NCI-H524 (cell line): ENCODE data around the gene ANKRD34C.

Experiments used
- DNase-seq, 2 experiments: peaks; one replicate each; lab custom pipeline; 2025; lab: John Stamatoyannopoulos, UW

ANKRD34C gene

GRCh38 chr15:79282371-79283251 lies at the start of gene ANKRD34C:
Gene ANKRD34C, plus strand, starts transcription at chr15:79282722. Its CDS starts 10,563 bp downstream, at chr15:79293285.
- peak; percentile 23 to 44 for DNase-seq

GRCh38 chr15:79233236-79233635 lies 49.3 kb upstream of the ANKRD34C start:
- no peak for DNase-seq

- no peak for DNase-seq
Measured at GRCh38 chr15:79240036-79240435, 42.5 kb upstream of the ANKRD34C start.

GRCh38 chr15:79243723-79244122 lies 38.8 kb upstream of the ANKRD34C start:
- DNase-seq: no peak

- DNase-seq: no peak
Measured at GRCh38 chr15:79244876-79245275, 37.6 kb upstream of the ANKRD34C start.

- no peak for DNase-seq
Measured at GRCh38 chr15:79248183-79248582, 34.3 kb upstream of the ANKRD34C start.

- no peak for DNase-seq
Measured at GRCh38 chr15:79257454-79257853, 25.1 kb upstream of the ANKRD34C start.

- no peak for DNase-seq
Measured at GRCh38 chr15:79261836-79262235, 20.7 kb upstream of the ANKRD34C start.

GRCh38 chr15:79265167-79265566 lies 17.4 kb upstream of the ANKRD34C start:
- no peak for DNase-seq

GRCh38 chr15:79265987-79266579 lies 16.4 kb upstream of the ANKRD34C start:
- DNase-seq: no peak

- DNase-seq: peak in 1 of 2 experiments; percentile 40
Measured at GRCh38 chr15:79283252-79284048, 928 bp downstream of the ANKRD34C start.

- no peak for DNase-seq
Measured at GRCh38 chr15:79290642-79291275, 8.2 kb downstream of the ANKRD34C start.

GRCh38 chr15:79292011-79292410 lies 9.5 kb downstream of the ANKRD34C start:
- DNase-seq: no peak

GRCh38 chr15:79294075-79294474 lies 11.6 kb downstream of the ANKRD34C start:
- DNase-seq: no peak

GRCh38 chr15:79296583-79296982 lies 14.1 kb downstream of the ANKRD34C start:
- DNase-seq: peak; percentile 29 to 43

- DNase-seq: peak in 1 of 2 experiments; percentile 39
Measured at GRCh38 chr15:79299126-79299840, 16.8 kb downstream of the ANKRD34C start.

- peak in 1 of 2 experiments; percentile 52 for DNase-seq
Measured at GRCh38 chr15:79299841-79300235, 17.3 kb downstream of the ANKRD34C start.

GRCh38 chr15:79307251-79307650 lies 24.7 kb downstream of the ANKRD34C start:
- no peak for DNase-seq

GRCh38 chr15:79308874-79309273 lies 26.4 kb downstream of the ANKRD34C start:
- peak in 1 of 2 experiments; percentile 35 for DNase-seq

GRCh38 chr15:79310612-79310984 lies 28.1 kb downstream of the ANKRD34C start:
- DNase-seq: peak in 1 of 2 experiments; percentile 88
